Neural progenitor cell (in vitro differentiated cells): Measurements from ENCODE around the gene GDI1.

Source experiments
- CTCF ChIP-seq: fragments of 200-600 bp; sonication (generic); IDR thresholded peaks from 2 replicates; pipeline ENCODE4 v1.5.1; 2017; ENCODE audit warnings: antibody characterized with exemption, mild to moderate bottlenecking
- EZH2 ChIP-seq: fragments of 200-600 bp; sonication (generic); IDR thresholded peaks from 2 replicates; pipeline ENCODE4 v1.6.1; 2017; ENCODE audit warnings: antibody characterized with exemption, mild to moderate bottlenecking, moderate library complexity

GRCh38 chrX:154444755-154445246 is 7.8 kb downstream of the GDI1 start:
- TF ChIP-seq CTCF, result no peak
- TF ChIP-seq EZH2, result no peak
